ENCODE results near the gene PIGR. TPM values are rescaled to one million over a fixed set of nuclear protein-coding genes. Genes with fewer than 3 reads are reported as not detected.

The PIGR gene
- total and polyA plus RNA-seq, 9 of the 15 experiments (the other 6 are each of a cell fraction or from before 2014, with no cell fraction given) = 0.01 to 1.5 (median 0.03) TPM; not detected in 4

- Histone ChIP-seq H3K4me3 (no peak overlapping the region), H3K79me2 (ENCODE audit: control insufficient read depth, insufficient read depth, low read length) (no peaks in the 10 kb centered on the region), H3K9me3 (replicated peaks; ENCODE audit: control insufficient read depth, insufficient read depth, low read depth, low read length) (no peaks in the 10 kb centered on the region), H3K36me3 (ENCODE audit: control insufficient read depth, insufficient read depth, low read length) (no peaks in the 10 kb centered on the region), H3K9ac (ENCODE audit: insufficient read depth in 1 of 2, low read depth in 2 of 2, low read length in 2 of 2) (no peak overlapping the region), H3K9me1 (ENCODE audit: control insufficient read depth, insufficient read depth, low read length) (no peaks in the 10 kb centered on the region), H3K27me3 (ENCODE audit: control insufficient read depth in 2 of 2, insufficient read depth in 2 of 2, low read length in 2 of 2) (peaks cover 3 to 4% of the 10 kb centered on the region in 2 experiments; a peak in 2 of 5 replicates), H3K27ac (ENCODE audit: extremely low read depth, low read depth, low read length) (no peak overlapping the region), H4K20me1 (replicated peaks; ENCODE audit: control insufficient read depth, insufficient read depth, low read length) (no peaks in the 10 kb centered on the region), H3K4me2 (ENCODE audit: insufficient read depth, low read length) (no peak overlapping the region), H2AFZ (ENCODE audit: low read depth, low read length) (no peak overlapping the region), H3K4me1 (replicated peaks in 1 of 2; ENCODE audit: control insufficient read depth in 2 of 2, insufficient read depth in 2 of 2, low read length in 2 of 2) (peaks cover 27 to 37% of the 10 kb centered on the region in 2 experiments)
- BruUV-seq (replicated peaks) = no TSS peak
- intact Hi-C loops (cut with micrococcal nuclease) (loop anchor here (5.0 kb wide), 1 partner anchor 557 kb away; the partner anchor contains the start of gene CR1), in situ Hi-C loops (cut with MboI) (loop anchor here (10.0 kb wide), 1 partner anchor 135 kb away; no protein-coding TSS in a partner anchor)
- 68% methylated on average over 9 of the region's 9 CpGs for whole genome bisulfite sequencing (ENCODE audit: insufficient coverage, low coverage, missing lambda C conversion rate)
- no peak for ATAC-seq
- ChIA-PET POLR2A (interaction anchor here (0.7 to 2.2 kb wide), 3 partner anchors 11 to 20 kb away, joined by 3 to 14 read pairs (median 3); no protein-coding TSS in a partner anchor), CTCF (ENCODE audit: low intra/inter-chr PET ratio) (no interaction called here)
- DNase-seq (ENCODE audit: extremely low read depth in 1 of 4, low spot score in 3 of 4) = no peak
- no peak for TF ChIP-seq ZNF639 (CRISPR knock-in tag; conservative IDR thresholded peaks at IDR 0.05 in 1 of 2, IDR thresholded peaks at IDR 0.05 in 1 of 2)
- FAIRE-seq = no peak
These were observed 6.3 kb downstream of the PIGR start for GRCh38 chr1:206939841-206940587.
